ENCODE measurements around the gene RUBCNL.

Gene RUBCNL

GRCh38 chr13:46304546-46304945, 82.5 kb downstream of the RUBCNL start:
- no peak for DNase-seq (ENCODE audit: low spot score)

- DNase-seq (ENCODE audit: low spot score): no peak
Observed at GRCh38 chr13:46303742-46304385, 83.2 kb downstream of the RUBCNL start.

GRCh38 chr13:46297361-46297811, 89.7 kb downstream of the RUBCNL start:
- no peak for DNase-seq (ENCODE audit: low spot score)

GRCh38 chr13:46296921-46297320, 90.1 kb downstream of the RUBCNL start:
- DNase-seq (ENCODE audit: low spot score): peak; percentile 62

- peak; percentile 75 for DNase-seq (ENCODE audit: low spot score)
Observed at GRCh38 chr13:46296115-46296822, 90.8 kb downstream of the RUBCNL start.

GRCh38 chr13:46295491-46296114, 91.4 kb downstream of the RUBCNL start:
- no peak for DNase-seq (ENCODE audit: low spot score)

- DNase-seq (ENCODE audit: low spot score): no peak
Observed at GRCh38 chr13:46293436-46293835, 93.6 kb downstream of the RUBCNL start.

Measured in kidney tubule cell (primary cell).